ENCODE results near the gene INSIG1.

DNA sequence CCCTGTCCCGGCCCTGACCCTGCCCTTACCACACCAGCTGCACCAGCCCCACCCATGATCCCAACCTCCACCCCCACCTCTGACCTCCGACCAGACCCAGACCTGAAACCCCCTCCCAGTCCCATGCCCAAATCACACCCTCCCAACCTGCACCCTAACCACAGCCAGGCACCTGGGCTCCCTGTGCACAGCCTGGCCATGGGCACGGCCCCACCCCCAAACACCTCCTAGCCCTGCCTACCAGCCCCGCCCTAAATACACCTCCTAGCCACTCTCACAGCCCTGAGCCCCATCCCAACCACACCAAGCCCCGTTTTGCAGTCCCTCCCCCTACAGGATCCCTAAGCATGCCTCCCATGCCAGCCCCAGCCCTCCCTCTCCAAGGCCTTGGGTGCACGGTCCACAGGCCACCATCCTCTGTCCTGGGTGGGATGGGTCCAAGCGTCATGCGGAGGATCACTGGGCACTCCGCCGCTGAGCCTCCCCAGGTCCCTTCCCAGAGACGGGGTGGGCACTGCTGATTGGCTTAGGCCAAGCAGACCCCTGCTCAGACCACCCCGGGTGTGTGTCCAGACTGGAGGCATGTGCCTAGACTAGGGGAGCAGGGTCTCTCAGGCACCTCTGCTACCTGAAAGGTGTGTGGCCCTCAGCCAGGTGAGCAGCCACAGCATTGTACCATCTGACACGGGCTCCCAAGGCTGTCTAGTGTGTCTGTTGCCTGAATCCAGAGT is 30.1 kb downstream of the INSIG1 start:
- no peak for TF ChIP-seq POLR2A (IDR thresholded peaks at IDR 0.05)
- TF ChIP-seq, protein P1, sequence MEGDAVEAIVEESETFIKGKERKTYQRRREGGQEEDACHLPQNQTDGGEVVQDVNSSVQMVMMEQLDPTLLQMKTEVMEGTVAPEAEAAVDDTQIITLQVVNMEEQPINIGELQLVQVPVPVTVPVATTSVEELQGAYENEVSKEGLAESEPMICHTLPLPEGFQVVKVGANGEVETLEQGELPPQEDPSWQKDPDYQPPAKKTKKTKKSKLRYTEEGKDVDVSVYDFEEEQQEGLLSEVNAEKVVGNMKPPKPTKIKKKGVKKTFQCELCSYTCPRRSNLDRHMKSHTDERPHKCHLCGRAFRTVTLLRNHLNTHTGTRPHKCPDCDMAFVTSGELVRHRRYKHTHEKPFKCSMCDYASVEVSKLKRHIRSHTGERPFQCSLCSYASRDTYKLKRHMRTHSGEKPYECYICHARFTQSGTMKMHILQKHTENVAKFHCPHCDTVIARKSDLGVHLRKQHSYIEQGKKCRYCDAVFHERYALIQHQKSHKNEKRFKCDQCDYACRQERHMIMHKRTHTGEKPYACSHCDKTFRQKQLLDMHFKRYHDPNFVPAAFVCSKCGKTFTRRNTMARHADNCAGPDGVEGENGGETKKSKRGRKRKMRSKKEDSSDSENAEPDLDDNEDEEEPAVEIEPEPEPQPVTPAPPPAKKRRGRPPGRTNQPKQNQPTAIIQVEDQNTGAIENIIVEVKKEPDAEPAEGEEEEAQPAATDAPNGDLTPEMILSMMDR (IDR thresholded peaks at IDR 0.05) = no peak
